OCI-LY1 (cell line): ENCODE results near the gene TMEM151A.

Experiments used
- H2AFZ ChIP-seq: fragments of 200-600 bp; sonication (generic), shearing (Covaris generic); 2 replicates; pipeline ENCODE4 v1.6.0; 2014; ENCODE audit warnings: antibody characterized with exemption, mild to moderate bottlenecking, low read length
- H3F3A ChIP-seq: fragments of 200-600 bp; sonication (generic), shearing (Covaris generic); 2 replicates; pipeline ENCODE4 v1.6.0; 2014; ENCODE audit warnings: mild to moderate bottlenecking, antibody characterized with exemption, low read length, moderate library complexity; ENCODE audit not compliant: insufficient read depth
- H3K27ac ChIP-seq: fragments of 200-600 bp; sonication (generic); 2 replicates; pipeline ENCODE4 v1.5.1; 2014; ENCODE audit warnings: low read length, mixed run types, mild to moderate bottlenecking, low read depth; ENCODE audit not compliant: poor library complexity, severe bottlenecking
- H3K27me3 ChIP-seq: fragments of 200-600 bp; sonication (generic); 2 replicates; pipeline ENCODE4 v1.6.0; 2014; ENCODE audit warnings: antibody characterized with exemption, mild to moderate bottlenecking, low read length, moderate library complexity; ENCODE audit not compliant: insufficient read depth
- H3K36me3 ChIP-seq: fragments of 200-600 bp; sonication (generic); 2 replicates; pipeline ENCODE4 v1.6.1; 2014; ENCODE audit warnings: mild to moderate bottlenecking, antibody characterized with exemption, low read length, moderate library complexity, mixed read lengths; ENCODE audit not compliant: insufficient read depth
- H3K4me1 ChIP-seq: fragments of 200-600 bp; sonication (generic); 2 replicates; pipeline ENCODE4 v1.5.1; 2014; ENCODE audit warnings: mild to moderate bottlenecking, low read length, moderate library complexity; ENCODE audit not compliant: insufficient read depth, severe bottlenecking
- H3K4me2 ChIP-seq: fragments of 200-600 bp; sonication (generic), shearing (Covaris generic); 2 replicates; pipeline ENCODE4 v1.6.1; 2014; ENCODE audit warnings: low read length
- H3K4me3 ChIP-seq: fragments of 200-600 bp; sonication (generic); 2 replicates; pipeline ENCODE4 v1.5.1; 2014; ENCODE audit warnings: low read length, low read depth, mild to moderate bottlenecking, mixed read lengths; ENCODE audit not compliant: poor library complexity, severe bottlenecking
- H3K79me2 ChIP-seq: fragments of 200-600 bp; shearing (Covaris generic); 2 replicates; pipeline ENCODE4 v1.6.1; 2016; ENCODE audit warnings: mixed run types, low read length, mixed read lengths; ENCODE audit not compliant: insufficient read depth
- H3K9ac ChIP-seq: fragments of 200-600 bp; sonication (generic), shearing (Covaris generic); 2 replicates; pipeline ENCODE4 v1.6.1; 2014; ENCODE audit warnings: mild to moderate bottlenecking, low read length, mixed read lengths
- H3K9me2 ChIP-seq: fragments of 200-600 bp; sonication (generic), shearing (Covaris generic); 2 replicates; pipeline ENCODE4 v1.6.1; 2014; ENCODE audit warnings: low read depth, mild to moderate bottlenecking, low read length, mixed read lengths
- H3K9me3 ChIP-seq: fragments of 200-600 bp; shearing (Covaris generic); 2 replicates; pipeline ENCODE4 v1.6.1; 2014; ENCODE audit warnings: low read length, mixed read lengths
- H4K20me1 ChIP-seq: fragments of 200-600 bp; sonication (generic), shearing (Covaris generic); 2 replicates; pipeline ENCODE4 v1.6.0; 2016; ENCODE audit warnings: mild to moderate bottlenecking, low read length; ENCODE audit not compliant: insufficient read depth
- CTCF ChIP-seq: fragments of 200-600 bp; sonication (generic), shearing (Covaris generic); IDR thresholded peaks from 2 replicates; pipeline ENCODE4 v1.5.1; 2017; ENCODE audit warnings: mild to moderate bottlenecking, antibody characterized with exemption, low read length, moderate library complexity, mixed read lengths
- EZH2 ChIP-seq: fragments of 200-600 bp; sonication (generic), shearing (Covaris generic); IDR thresholded peaks from 2 replicates; pipeline ENCODE4 v1.8.0; 2017; ENCODE audit warnings: borderline replicate concordance, mixed run types, mild to moderate bottlenecking, antibody characterized with exemption, low read length, moderate library complexity, mixed read lengths

Gene TMEM151A

GRCh38 chr11:66337103-66337899, 45.6 kb downstream of the TMEM151A start:
- Histone ChIP-seq H3K36me3 (peaks cover 51% of the 10 kb centered on the region), H3F3A (no peaks in the 10 kb centered on the region), H3K9me2 (no peaks in the 10 kb centered on the region), H3K4me3 (no peak overlapping the region), H3K27me3 (no peaks in the 10 kb centered on the region; the same call in 1 of the 2 replicates), H3K4me2 (no peak overlapping the region), H3K9me3 (no peaks in the 10 kb centered on the region), H2AFZ (no peak overlapping the region), H4K20me1 (no peaks in the 10 kb centered on the region), H3K4me1 (no peaks in the 10 kb centered on the region), H3K27ac (no peak overlapping the region), H3K79me2 (no peaks in the 10 kb centered on the region), H3K9ac (no peak overlapping the region)
- no peak for TF ChIP-seq EZH2
- no peak for TF ChIP-seq CTCF

- no peaks in the 10 kb centered on the region for H3F3A ChIP-seq
- no peak overlapping the region for H3K4me2 ChIP-seq
- H3K27ac ChIP-seq, result no peak overlapping the region
- H3K9me2 ChIP-seq, result no peaks in the 10 kb centered on the region
- no peak overlapping the region for H3K9ac ChIP-seq
- H3K4me3 ChIP-seq, result no peak overlapping the region
- TF ChIP-seq CTCF (no peak), EZH2 (no peak)
- peaks cover 4% of the 10 kb centered on the region for H3K4me1 ChIP-seq
- no peaks in the 10 kb centered on the region for H4K20me1 ChIP-seq
- no peak overlapping the region for H2AFZ ChIP-seq
- H3K36me3 ChIP-seq, result peaks cover 51% of the 10 kb centered on the region
- no peaks in the 10 kb centered on the region for H3K79me2 ChIP-seq
- H3K9me3 ChIP-seq, result no peaks in the 10 kb centered on the region
- H3K27me3 ChIP-seq, result no peaks in the 10 kb centered on the region; the same call in 1 of the 2 replicates
Observed at GRCh38 chr11:66338276-66339161, 46.8 kb downstream of the TMEM151A start.

- no peak overlapping the region for H3K4me3 ChIP-seq
- no peak overlapping the region for H2AFZ ChIP-seq
- no peak overlapping the region for H3K9ac ChIP-seq
- no peaks in the 10 kb centered on the region; the same call in 1 of the 2 replicates for H3K27me3 ChIP-seq
- no peaks in the 10 kb centered on the region for H3K9me3 ChIP-seq
- no peaks in the 10 kb centered on the region for H3K9me2 ChIP-seq
- no peaks in the 10 kb centered on the region for H3F3A ChIP-seq
- H3K36me3 ChIP-seq, result peaks cover 51% of the 10 kb centered on the region
- no peaks in the 10 kb centered on the region for H4K20me1 ChIP-seq
- no peak for TF ChIP-seq EZH2
- TF ChIP-seq CTCF, result no peak
- H3K4me1 ChIP-seq, result peaks cover 11% of the 10 kb centered on the region
- H3K27ac ChIP-seq, result no peak overlapping the region
- H3K79me2 ChIP-seq, result peaks cover 6% of the 10 kb centered on the region
- H3K4me2 ChIP-seq, result no peak overlapping the region
Observed at GRCh38 chr11:66339162-66339675, 47.5 kb downstream of the TMEM151A start.
